Astrocyte of the spinal cord (primary cell): ENCODE data around the gene NCF1.
"Not testable (repeated sequence)": the region's sequence is repeated elsewhere in the genome, so short reads cannot be mapped to it uniquely, and the experiment has no call there.

Source experiments
- DNase-seq: peaks from one replicate; pipeline ENCODE4 v3.0.0; 2011; ENCODE audit warnings: low read depth, low spot score
- H3K4me3 ChIP-seq: 2 replicates; pipeline ENCODE4 v1.5.1; 2011; ENCODE audit warnings: low read depth, mild to moderate bottlenecking, low read length, moderate library complexity
- CTCF ChIP-seq: IDR thresholded peaks from 2 replicates; pipeline ENCODE4 v1.5.1; 2012; ENCODE audit warnings: low read depth, mild to moderate bottlenecking, low read length, inconsistent platforms
- in situ Hi-C: cut with HindIII; loops from 2 replicates; pipeline ENCODE4 v1.10.0; 2017; ENCODE audit warnings: low sequenced_read_pairs

NCF1 gene

GRCh38 chr7:74773760-74774750, at the start of gene NCF1:
TSS of gene NCF1 (plus strand) at chr7:74774011. CDS start at chr7:74774032, 21 bp downstream.
- H3K4me3 ChIP-seq, DNase-seq, in situ Hi-C loops: not testable (repeated sequence)

- no peak for DNase-seq
- no peak overlapping the region for H3K4me3 ChIP-seq
- in situ Hi-C loops, result no loop called here
- no peak for TF ChIP-seq CTCF
Observed at GRCh38 chr7:74725840-74726239, 48.0 kb upstream of the NCF1 start.

- in situ Hi-C loops, result no loop called here
- DNase-seq, result no peak
- no peak overlapping the region for H3K4me3 ChIP-seq
- TF ChIP-seq CTCF, result no peak
Observed at GRCh38 chr7:74726309-74727101, 47.3 kb upstream of the NCF1 start.

GRCh38 chr7:74728686-74729085, 45.1 kb upstream of the NCF1 start:
- in situ Hi-C loops, H3K4me3 ChIP-seq, DNase-seq: not testable (repeated sequence)

GRCh38 chr7:74730186-74730585, 43.6 kb upstream of the NCF1 start:
- in situ Hi-C loops, DNase-seq, H3K4me3 ChIP-seq: not testable (repeated sequence)

- in situ Hi-C loops, H3K4me3 ChIP-seq, DNase-seq: not testable (repeated sequence)
Observed at GRCh38 chr7:74739974-74740703, 33.7 kb upstream of the NCF1 start.

GRCh38 chr7:74743936-74744557, 29.8 kb upstream of the NCF1 start:
- in situ Hi-C loops, H3K4me3 ChIP-seq, DNase-seq: not testable (repeated sequence)

GRCh38 chr7:74753921-74754482, 19.8 kb upstream of the NCF1 start:
- DNase-seq, H3K4me3 ChIP-seq, in situ Hi-C loops: not testable (repeated sequence)

GRCh38 chr7:74756673-74757072, 17.1 kb upstream of the NCF1 start:
- in situ Hi-C loops, H3K4me3 ChIP-seq, DNase-seq: not testable (repeated sequence)

- DNase-seq, H3K4me3 ChIP-seq, in situ Hi-C loops: not testable (repeated sequence)
Observed at GRCh38 chr7:74758268-74758667, 15.5 kb upstream of the NCF1 start.

- DNase-seq, in situ Hi-C loops, H3K4me3 ChIP-seq: not testable (repeated sequence)
Observed at GRCh38 chr7:74758982-74759381, 14.8 kb upstream of the NCF1 start.

- in situ Hi-C loops, H3K4me3 ChIP-seq, DNase-seq: not testable (repeated sequence)
Observed at GRCh38 chr7:74765205-74765918, 8.4 kb upstream of the NCF1 start.

- in situ Hi-C loops, result not testable (repeated sequence)
Observed at GRCh38 chr7:74766509-74766908, 7.3 kb upstream of the NCF1 start.

More at GRCh38 chr7:74766509-74766908, 7.3 kb upstream of the NCF1 start:
- not testable (repeated sequence) for H3K4me3 ChIP-seq, DNase-seq
